Mucosa of gallbladder (tissue), 1 donor: ENCODE data around the gene MAP3K8. TPM values are rescaled to one million over a fixed set of nuclear protein-coding genes. Genes with fewer than 3 reads are reported as not detected.

Source experiments
- total RNA-seq: library from RNA; stranded (reverse); gene quantifications from one replicate; pipeline ENCODE4 v1.2.1, GENCODE V29; 2021
- donor health status: DM: no; HTN: no; CAD: no.

The MAP3K8 gene
- total RNA-seq, 1 donor from 2014 or later = 17.5 TPM

Other genes starting within 250 kb of the MAP3K8 start
- gene MTPAP, start 84.9 kb upstream of the MAP3K8 start, total RNA-seq = 18.7 TPM
- not detected for gene LYZL2, start 195.6 kb downstream of the MAP3K8 start, total RNA-seq